Measurements from ENCODE around the gene JMJD8.

The JMJD8 gene, protein sequence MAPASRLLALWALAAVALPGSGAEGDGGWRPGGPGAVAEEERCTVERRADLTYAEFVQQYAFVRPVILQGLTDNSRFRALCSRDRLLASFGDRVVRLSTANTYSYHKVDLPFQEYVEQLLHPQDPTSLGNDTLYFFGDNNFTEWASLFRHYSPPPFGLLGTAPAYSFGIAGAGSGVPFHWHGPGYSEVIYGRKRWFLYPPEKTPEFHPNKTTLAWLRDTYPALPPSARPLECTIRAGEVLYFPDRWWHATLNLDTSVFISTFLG

GRCh38 chr16:684071-684794 lies at the start of gene JMJD8:
Gene JMJD8, minus strand, starts transcription at chr16:684334. Its CDS starts 15 bp downstream, at chr16:684319.
- peak; percentile 98 for DNase-seq (ENCODE audit: low read depth in 2 of 2)

DNA sequence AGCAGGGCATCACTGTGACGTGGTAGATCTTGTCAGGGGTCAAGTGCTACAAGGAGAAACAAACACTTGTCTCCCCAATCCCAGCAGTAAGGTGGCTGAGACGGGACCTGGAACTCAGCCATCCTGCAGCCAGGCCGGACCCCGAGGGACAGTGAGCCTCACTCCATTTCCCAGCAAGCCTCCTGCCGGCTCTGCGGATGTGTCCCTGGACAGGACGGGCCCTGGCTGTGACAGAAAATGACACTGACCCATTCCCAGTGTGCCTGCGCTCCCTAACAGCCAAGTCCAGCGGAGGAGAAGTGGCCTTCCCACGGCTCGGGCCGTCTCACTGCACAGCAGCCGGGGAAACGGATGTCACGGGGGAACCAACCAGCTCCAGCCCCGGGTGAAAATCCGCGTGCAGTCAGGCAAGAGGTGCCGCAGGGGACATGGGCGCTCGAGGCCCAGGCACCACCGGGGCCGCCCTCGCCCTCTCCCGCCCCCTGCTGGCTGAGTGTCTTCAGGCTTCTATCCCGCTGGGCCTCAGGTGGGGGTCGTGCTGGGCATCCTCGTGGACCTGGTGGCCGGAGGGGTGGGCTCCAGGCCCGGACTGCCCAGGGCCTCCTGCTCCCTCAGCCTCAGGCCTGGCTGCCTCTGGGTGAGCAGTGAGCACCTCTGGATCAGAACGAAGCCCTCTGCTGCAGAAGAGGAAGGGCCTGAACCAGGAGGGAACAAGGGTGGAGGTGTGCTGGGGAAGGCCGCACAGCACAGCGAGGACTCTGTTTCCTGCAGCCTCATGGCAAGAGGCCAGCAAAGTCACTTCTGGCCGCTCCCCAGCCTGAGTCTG lies 49.5 kb upstream of the JMJD8 start:
- no peak for DNase-seq (ENCODE audit: low read depth in 2 of 2)

- DNase-seq (ENCODE audit: low read depth in 2 of 2), result no peak
These were observed 48.8 kb upstream of the JMJD8 start for GRCh38 chr16:732936-733335.

- DNase-seq (ENCODE audit: low read depth in 2 of 2), result no peak
These were observed 48.2 kb upstream of the JMJD8 start for GRCh38 chr16:732332-732731.

DNA sequence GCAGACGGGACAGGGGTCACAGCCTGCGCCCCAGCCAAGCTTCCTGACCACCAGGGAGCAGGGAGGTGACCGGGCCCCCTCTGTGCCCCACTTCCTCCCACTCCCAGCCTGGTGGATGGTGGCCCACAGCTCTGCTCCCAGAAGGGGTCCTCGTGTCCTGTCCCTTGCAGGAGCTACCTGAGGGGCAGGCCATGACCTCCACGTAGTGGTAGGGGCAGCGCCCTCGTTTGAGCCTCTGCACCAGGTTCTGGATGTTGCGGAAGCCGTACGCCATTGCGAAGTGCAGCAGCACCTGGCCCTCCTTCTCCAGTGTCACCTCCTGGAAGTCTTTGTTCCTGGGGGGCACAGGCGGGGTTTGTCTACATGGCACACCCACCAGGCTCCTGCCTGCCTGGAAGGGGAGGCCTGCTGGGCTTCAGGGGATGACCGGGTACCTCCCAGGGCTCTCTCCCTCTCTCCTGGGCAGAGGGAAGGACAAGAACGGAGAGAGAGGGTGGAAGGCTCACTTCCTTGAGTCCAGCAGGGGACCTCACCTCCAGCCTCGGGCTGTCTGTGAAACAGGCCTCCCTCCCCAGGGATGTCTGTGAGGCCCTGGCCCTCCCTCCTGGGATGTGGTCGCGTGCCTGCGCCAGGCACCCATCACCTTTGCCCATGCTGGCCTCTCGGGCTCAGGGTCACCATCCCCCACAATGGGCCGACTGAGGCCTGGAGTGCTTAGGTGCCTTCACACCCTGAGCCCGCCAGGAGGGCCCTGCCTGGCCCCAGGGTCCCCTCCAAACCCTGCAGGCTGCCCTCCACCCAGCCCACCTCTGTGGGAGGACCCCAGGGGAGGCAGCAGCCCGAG lies 46.8 kb upstream of the JMJD8 start:
- DNase-seq (ENCODE audit: low read depth in 2 of 2), result no peak

DNA sequence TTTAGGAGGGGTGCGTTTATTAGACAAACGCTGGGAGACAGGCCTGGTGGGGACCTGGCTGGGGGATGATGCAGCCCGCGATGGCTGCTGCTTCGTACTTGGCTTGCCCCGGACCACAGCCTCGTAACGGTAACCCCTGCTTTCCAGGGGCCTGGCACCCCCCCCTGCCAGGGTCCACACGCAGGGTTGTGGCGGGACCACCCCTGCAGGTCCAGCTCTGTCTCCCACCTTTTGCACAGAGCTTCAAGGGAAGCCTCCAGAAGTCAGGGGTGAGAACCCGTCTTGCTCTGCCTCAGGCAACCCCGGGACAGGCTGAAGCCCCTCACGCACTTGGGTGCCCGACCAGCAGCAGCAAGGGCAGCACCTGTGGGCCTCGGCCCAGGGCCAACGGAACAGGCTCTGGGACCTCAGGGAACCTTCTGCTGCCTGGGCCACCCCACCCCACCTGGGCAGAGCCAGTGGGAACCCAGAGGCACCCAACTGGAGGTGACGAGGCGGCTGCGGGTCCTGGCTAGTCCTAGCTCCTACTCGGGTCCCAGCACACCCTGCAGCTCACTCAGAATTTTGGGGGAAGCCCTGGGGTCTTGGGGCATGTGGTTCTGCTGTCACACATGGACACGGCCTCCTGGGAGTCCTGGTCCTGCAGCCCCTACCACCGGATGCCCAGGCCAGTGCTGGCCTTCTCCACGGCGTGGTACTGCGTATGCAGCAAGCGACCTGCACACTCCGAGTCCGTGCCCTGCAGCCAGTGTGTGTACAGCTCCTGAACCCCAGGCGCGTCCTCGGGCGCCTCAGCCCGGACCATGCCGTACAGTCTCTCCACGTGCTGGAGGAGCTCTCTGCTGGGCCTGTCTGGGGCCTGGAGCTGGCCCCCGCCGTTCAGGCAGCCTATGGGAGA lies 45.9 kb upstream of the JMJD8 start:
- DNase-seq (ENCODE audit: low read depth in 2 of 2), result no peak

DNA sequence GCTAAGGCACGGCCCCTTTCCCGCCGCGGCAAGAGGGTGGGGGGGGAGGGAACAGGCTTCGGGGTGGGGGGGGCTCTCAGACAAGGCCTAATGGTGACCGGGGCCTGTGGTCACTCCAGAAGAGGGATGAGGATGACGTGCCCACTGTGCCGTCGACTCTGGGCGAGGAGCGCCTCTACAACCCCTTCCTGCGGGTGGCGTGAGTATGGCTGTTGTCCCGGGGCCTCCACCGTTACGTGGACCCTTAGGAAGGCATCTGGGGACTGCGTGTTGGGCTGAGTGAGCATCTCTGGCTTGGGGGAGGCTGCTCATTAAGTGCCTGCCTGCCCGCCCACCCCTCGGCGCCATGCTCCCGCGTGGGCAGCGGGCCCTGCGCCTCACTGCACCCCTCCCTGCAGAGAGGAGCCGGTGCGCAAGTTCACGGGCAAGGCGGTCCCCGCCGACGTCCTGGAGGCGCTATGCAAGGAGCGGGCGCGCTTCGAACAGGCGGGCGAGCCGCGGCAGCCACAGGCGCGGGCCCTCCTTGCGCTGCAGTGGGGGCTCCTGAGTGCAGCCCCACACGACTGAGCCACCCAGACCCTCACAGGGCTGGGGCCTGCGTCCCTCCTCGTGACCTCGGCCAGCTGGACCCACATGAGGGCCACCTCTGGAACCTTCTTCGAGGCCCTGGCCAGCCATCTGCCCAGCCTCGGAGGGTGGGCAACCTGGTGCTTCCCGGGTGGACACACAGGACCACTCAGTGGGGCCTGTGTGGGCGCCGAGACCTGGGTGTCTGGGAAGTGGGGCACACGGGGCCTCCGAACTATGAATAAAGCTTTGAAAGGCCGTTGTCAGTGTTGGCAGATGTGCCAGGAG lies 45.0 kb upstream of the JMJD8 start:
- no peak for DNase-seq (ENCODE audit: low read depth in 2 of 2)

DNA sequence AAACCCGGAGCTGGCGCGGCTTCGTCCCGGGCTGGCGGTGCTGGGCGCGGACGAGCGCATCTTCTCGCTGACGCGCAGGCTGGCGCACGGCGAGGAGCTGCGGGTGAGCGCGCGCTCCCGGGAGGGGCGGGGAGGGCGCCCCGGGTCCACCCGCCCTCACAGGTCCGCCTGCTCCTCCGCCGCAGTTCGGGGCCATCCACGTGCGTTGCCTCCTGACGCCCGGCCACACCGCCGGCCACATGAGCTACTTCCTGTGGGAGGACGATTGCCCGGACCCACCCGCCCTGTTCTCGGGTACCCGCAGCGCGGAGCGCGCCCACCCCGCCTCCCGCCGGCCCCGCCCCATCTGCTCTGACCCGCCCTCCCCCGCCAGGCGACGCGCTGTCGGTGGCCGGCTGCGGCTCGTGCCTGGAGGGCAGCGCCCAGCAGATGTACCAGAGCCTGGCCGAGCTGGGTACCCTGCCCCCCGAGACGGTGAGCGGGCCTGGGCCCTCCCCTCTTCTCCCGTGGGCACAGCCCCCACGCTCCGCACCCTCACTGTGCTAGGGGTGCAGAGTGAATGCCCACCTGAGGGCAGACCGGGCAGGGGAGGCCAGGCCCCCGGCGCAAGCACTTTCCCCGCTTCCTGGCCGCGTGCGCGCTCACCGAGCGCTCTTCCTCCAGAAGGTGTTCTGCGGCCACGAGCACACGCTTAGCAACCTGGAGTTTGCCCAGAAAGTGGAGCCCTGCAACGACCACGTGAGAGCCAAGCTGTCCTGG lies 44.2 kb upstream of the JMJD8 start:
- DNase-seq (ENCODE audit: low read depth in 2 of 2), result peak; percentile 59 to 67

DNA sequence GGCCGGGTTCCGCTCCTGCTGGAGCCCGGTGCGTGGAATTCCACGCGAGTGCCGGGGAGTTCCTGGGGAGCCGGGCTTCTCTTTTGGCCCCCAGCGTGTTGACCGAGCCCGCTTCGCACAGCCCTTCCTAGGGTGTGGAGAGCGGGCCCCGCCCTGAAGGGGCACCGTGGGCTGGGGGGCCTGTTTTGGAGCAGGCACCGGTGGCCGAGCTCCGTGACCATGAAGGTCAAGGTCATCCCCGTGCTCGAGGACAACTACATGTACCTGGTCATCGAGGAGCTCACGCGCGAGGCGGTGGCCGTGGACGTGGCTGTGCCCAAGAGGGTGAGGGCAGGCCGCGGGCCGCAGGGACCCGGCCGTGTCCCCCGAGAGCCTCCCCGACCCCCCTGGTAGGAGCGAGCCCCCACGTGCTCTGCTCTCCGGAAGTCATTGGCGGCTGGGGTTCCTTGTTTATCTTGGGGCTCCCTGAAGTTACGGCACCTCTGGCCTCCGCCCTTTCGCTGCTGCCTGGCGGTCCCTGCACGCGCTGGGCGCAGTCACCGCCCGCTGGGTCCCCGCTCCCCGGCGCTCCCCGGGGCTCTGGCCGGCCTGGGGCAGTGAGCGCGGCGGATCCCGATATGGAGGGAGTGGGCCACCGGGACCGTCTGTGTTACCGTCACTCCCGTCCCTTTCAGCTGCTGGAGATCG lies 43.3 kb upstream of the JMJD8 start:
- DNase-seq (ENCODE audit: low read depth in 2 of 2), result no peak

GRCh38 chr16:726438-727290 lies 42.5 kb upstream of the JMJD8 start, which contains the start of the genes CCDC78 and HAGHL:
Gene CCDC78, minus strand, starts transcription at chr16:726443. Its CDS starts 76 bp downstream, at chr16:726367.
Gene HAGHL, plus strand, starts transcription at chr16:727106. Its CDS starts 404 bp downstream, at chr16:727510.
- peak in 1 of 2 donors; percentile 53 for DNase-seq (ENCODE audit: low read depth in 2 of 2)

- no peak for DNase-seq (ENCODE audit: low read depth in 2 of 2)
These were observed 42.0 kb upstream of the JMJD8 start for GRCh38 chr16:726188-726437.

GRCh38 chr16:725463-726187 lies 41.5 kb upstream of the JMJD8 start:
- no peak for DNase-seq (ENCODE audit: low read depth in 2 of 2)

GRCh38 chr16:725041-725376 lies 40.9 kb upstream of the JMJD8 start:
- no peak for DNase-seq (ENCODE audit: low read depth in 2 of 2)

GRCh38 chr16:724188-725040 lies 40.3 kb upstream of the JMJD8 start:
- no peak for DNase-seq (ENCODE audit: low read depth in 2 of 2)

DNA sequence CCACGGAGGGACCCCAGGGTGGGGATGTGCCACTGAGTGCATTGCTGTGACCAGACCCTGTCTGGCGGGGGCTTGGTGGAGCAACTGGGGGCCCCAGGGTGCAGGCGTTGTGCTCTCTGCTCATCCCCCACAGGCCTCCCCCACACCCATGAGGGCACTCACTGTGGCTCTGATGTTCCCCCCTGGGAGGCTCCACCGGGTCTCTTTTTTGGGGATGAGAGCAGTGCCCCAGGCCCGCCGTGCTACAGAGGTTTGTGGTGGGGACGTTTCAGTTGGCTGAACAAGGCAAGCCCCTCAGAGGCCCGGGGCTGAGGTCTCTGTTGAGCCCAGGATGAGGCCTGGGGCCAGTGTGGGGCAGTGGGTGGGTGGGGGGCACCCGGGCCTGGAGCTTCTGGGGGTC lies 39.6 kb upstream of the JMJD8 start:
- no peak for DNase-seq (ENCODE audit: low read depth in 2 of 2)

Measured in stimulated activated CD8-positive, alpha-beta memory T cell treated with anti-CD3 and anti-CD28 coated beads, Interleukin-15, amount 100 ng/mL, for 48 hours (primary cell).